Vagina (tissue), 2 donors: ENCODE data around the gene TTC33. TPM values are rescaled to one million over a fixed set of nuclear protein-coding genes. Genes with fewer than 3 reads are reported as not detected.

Experiments
- DNase-seq, 2 donors: peaks; one replicate each; pipeline ENCODE4 v3.0.0-alpha.2; 2017; ENCODE audit errors: extremely low spot score in 2 of 2
- H3K27ac ChIP-seq: fragments of 200-600 bp; sonication (generic); one replicate; pipeline ENCODE4 v1.5.1; 2019
- H3K27me3 ChIP-seq: fragments of 200-600 bp; sonication (generic); one replicate; pipeline ENCODE4 v1.5.1; 2019
- H3K36me3 ChIP-seq, 2 donors: fragments of 200-600 bp; sonication (generic); one replicate each; pipeline ENCODE4 v1.5.1; 2017 to 2019
- H3K4me1 ChIP-seq: fragments of 200-600 bp; sonication (generic); one replicate; pipeline ENCODE4 v1.5.1; 2019
- H3K4me3 ChIP-seq, 2 donors: fragments of 200-600 bp; sonication (generic); 1 replicate in 1 of 2; 2 replicates in 1 of 2; pipeline ENCODE4 v1.5.1; 2016 to 2019
- H3K9me3 ChIP-seq: fragments of 200-600 bp; sonication (generic); one replicate; pipeline ENCODE4 v1.5.1; 2019
- CTCF ChIP-seq, 3 experiments: fragments of 450-650 bp in 2 of 3; fragments of 200-600 bp in 1 of 3; sonication (generic) in 1 of 3; IDR thresholded peaks; one replicate each; pipeline ENCODE4 v1.5.1; 2017 to 2019; ENCODE audit warnings: antibody characterized with exemption in 3 of 3, mild to moderate bottlenecking in 2 of 3, moderate library complexity in 2 of 3
- POLR2A ChIP-seq, 2 donors: fragments of 450-650 bp; IDR thresholded peaks; one replicate each; pipeline ENCODE4 v1.6.1; 2017; ENCODE audit warnings: antibody characterized with exemption in 2 of 2, mild to moderate bottlenecking in 2 of 2, moderate library complexity in 2 of 2
- POLR2AphosphoS5 ChIP-seq, 2 donors: sonication (generic); formaldehyde crosslinking; IDR thresholded peaks; one replicate each; pipeline ENCODE4 v1.9.0; 2017; ENCODE audit warnings: antibody characterized with exemption in 2 of 2, mild to moderate bottlenecking in 2 of 2, low read depth in 1 of 2; ENCODE audit not compliant: insufficient read depth in 1 of 2
- intact Hi-C: fragments of 100-400 bp; cut with DNase I; formaldehyde crosslinking; loops from one replicate; pipeline ENCODE4 v1.15.1; 2023
- total RNA-seq: library from RNA; depleted of rRNA; stranded (reverse); fragments of >200 nt; gene quantifications from one replicate; pipeline ENCODE4 v1.2.3, GENCODE V29; 2016

TTC33 gene
- total RNA-seq, 1 donor from 2014 or later, result 12.8 TPM

DNA sequence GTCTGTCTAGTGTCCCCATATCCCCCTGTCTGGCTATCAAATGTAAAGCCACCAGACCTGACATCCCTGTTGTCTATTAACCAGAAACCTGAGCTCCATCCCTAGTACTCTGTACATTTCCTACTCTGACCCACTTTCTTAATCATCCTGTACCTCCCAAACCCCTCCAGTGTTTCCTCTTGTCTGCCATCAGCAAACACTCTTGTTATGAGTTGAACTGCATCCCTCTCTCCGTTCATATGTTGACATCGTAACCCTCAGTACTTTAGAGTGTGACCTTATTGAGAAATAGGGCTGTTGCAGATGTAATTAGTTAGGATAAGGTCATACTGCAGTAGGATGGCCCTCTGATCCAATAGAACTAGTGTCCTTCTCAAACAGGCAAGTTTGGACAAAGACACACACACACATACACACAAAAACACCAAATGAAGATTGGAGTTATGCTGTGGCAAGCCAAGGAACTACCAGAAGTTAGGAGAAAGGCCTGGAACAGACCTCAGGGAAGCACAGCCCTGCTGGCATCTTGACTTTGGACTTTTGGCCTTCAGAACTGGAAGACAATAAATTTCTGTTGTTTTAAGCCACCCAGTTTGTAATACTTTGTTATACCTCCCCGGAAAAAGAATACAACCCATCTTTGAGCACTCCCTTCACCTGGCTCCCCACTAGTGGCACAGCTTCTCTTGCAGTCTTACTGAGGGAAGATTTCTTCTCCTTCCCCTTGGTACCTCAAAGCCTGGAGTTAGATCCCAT, 256.1 kb downstream of the TTC33 start:
- H3K4me1 ChIP-seq, result no peaks in the 10 kb centered on the region
- no peak for DNase-seq

GRCh38 chr5:40499007-40499406, 256.8 kb downstream of the TTC33 start:
- no peak overlapping the region for H3K27ac ChIP-seq
- no peaks in the 10 kb centered on the region for H3K4me1 ChIP-seq
- intact Hi-C loops, result no loop called here

More for the DNA sequence above, 256.1 kb downstream of the TTC33 start:
- intact Hi-C loops, result no loop called here
- Histone ChIP-seq H3K9me3 (no peaks in the 10 kb centered on the region), H3K4me3 (no peak overlapping the region), H3K36me3 (no peaks in the 10 kb centered on the region), H3K27me3 (no peaks in the 10 kb centered on the region), H3K27ac (no peak overlapping the region)
- TF ChIP-seq CTCF (IDR thresholded peaks at IDR 0.05) (no peak), POLR2AphosphoS5 (IDR thresholded peaks at IDR 0.05; ENCODE audit: insufficient read depth in 1 of 2, low read depth in 1 of 2) (no peak), POLR2A (IDR thresholded peaks at IDR 0.05) (no peak)

GRCh38 chr5:40497573-40497972, 258.2 kb downstream of the TTC33 start:
- H3K4me3 ChIP-seq, result no peak overlapping the region
- no peaks in the 10 kb centered on the region for H3K27me3 ChIP-seq
- intact Hi-C loops, result no loop called here
- no peaks in the 10 kb centered on the region for H3K36me3 ChIP-seq
- no peak for DNase-seq
- H3K4me1 ChIP-seq, result no peaks in the 10 kb centered on the region
- H3K27ac ChIP-seq, result no peak overlapping the region
- TF ChIP-seq CTCF (IDR thresholded peaks at IDR 0.05) (no peak), POLR2AphosphoS5 (IDR thresholded peaks at IDR 0.05; ENCODE audit: insufficient read depth in 1 of 2, low read depth in 1 of 2) (no peak), POLR2A (IDR thresholded peaks at IDR 0.05) (no peak)
- H3K9me3 ChIP-seq, result no peaks in the 10 kb centered on the region

More at GRCh38 chr5:40499007-40499406, 256.8 kb downstream of the TTC33 start:
- no peaks in the 10 kb centered on the region for H3K9me3 ChIP-seq
- no peaks in the 10 kb centered on the region for H3K36me3 ChIP-seq
- H3K27me3 ChIP-seq, result no peaks in the 10 kb centered on the region
- DNase-seq, result no peak
- no peak for TF ChIP-seq POLR2A (IDR thresholded peaks at IDR 0.05)
- no peak for TF ChIP-seq CTCF (IDR thresholded peaks at IDR 0.05)
- TF ChIP-seq POLR2AphosphoS5 (IDR thresholded peaks at IDR 0.05; ENCODE audit: insufficient read depth in 1 of 2, low read depth in 1 of 2), result no peak
- no peak overlapping the region for H3K4me3 ChIP-seq

DNA sequence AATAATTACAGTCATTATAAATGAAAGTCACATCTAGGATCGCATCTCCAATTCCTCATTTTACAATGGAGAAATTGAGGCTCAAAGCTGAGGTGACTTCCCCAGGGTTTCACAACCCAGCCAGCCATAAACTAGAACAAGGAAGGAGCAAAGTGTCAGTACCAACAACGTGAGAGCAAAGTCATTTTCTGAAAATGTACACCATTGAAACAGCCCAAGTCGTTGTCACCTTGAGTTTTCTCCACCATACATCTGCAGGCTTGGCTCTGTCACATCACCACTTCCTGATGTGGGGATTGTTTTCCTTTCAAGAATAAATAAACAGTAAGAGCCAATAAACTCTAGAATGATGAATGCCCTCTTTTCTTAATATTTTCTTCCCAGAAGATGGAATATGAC, 260.5 kb downstream of the TTC33 start:
- Histone ChIP-seq H3K4me1 (no peaks in the 10 kb centered on the region), H3K27ac (no peak overlapping the region), H3K36me3 (no peaks in the 10 kb centered on the region), H3K27me3 (no peaks in the 10 kb centered on the region), H3K4me3 (no peak overlapping the region), H3K9me3 (no peaks in the 10 kb centered on the region)
- intact Hi-C loops, result no loop called here
- TF ChIP-seq POLR2A (IDR thresholded peaks at IDR 0.05), result no peak
- TF ChIP-seq CTCF (IDR thresholded peaks at IDR 0.05), result no peak
- no peak for TF ChIP-seq POLR2AphosphoS5 (IDR thresholded peaks at IDR 0.05; ENCODE audit: insufficient read depth in 1 of 2, low read depth in 1 of 2)
- no peak for DNase-seq

GRCh38 chr5:40494631-40495236, 261.0 kb downstream of the TTC33 start:
- Histone ChIP-seq H3K9me3 (no peaks in the 10 kb centered on the region), H3K4me1 (no peaks in the 10 kb centered on the region), H3K27me3 (no peaks in the 10 kb centered on the region), H3K27ac (no peak overlapping the region), H3K36me3 (no peaks in the 10 kb centered on the region), H3K4me3 (no peak overlapping the region)
- TF ChIP-seq POLR2A (IDR thresholded peaks at IDR 0.05) (no peak), CTCF (IDR thresholded peaks at IDR 0.05) (no peak), POLR2AphosphoS5 (IDR thresholded peaks at IDR 0.05; ENCODE audit: insufficient read depth in 1 of 2, low read depth in 1 of 2) (no peak)
- no peak for DNase-seq
- intact Hi-C loops, result no loop called here
